Measurements from ENCODE around the gene UGT2B11.
"Not testable (repeated sequence)": the region's sequence is repeated elsewhere in the genome, so short reads cannot be mapped to it uniquely, and the experiment has no call there.

UGT2B11 gene

DNA sequence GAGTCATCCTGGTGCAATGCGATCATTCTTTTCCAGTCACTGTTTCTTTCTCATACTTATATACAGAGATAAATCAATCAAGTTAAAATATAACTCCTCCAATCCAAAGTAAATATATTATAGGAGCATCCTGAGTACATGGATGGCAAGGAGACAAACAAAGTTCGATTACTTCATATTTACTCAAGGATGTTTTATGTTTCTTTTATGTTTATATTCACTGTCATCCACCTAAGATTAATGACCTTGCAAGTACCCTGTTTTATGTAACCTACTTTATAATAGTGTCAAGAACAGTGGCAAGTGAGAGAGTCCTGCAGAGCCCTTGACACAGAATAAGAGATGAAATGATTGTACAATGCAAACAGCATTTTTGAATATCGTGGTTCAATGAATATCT is at the start of gene UGT2B11:
Gene UGT2B11 (minus strand): TSS at position 33 of the 400 bp plus-strand sequence. CDS start 26 bp downstream, at position 7.
- no peak for DNase-seq

DNA sequence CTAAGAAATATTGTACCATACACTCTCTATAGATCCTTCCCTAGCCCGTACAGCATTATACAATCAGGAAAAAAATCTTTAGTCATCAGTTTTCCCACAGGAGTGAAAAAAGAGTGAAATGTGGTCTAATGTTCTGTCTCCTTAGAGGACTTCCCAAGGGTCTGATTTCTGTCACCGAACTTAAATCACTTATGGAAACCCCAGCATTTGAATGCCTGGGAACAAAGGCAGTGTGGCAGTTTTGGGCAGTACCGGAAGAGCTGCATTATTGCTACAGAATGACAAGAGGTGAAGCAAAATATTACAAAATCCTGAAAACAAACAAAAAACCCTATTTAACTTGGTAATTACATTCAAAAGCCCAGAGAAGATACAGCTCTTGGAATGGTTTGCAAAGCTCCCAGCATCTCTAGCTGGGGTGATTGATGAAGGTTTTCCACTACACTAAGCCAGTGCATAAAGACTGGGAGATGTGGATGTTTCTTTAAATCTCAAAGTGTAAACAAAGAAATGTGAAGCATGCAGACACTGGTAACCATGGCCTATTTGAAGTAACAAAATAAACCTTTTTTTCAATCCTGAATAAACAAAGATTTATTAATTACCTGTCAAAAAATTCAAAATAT is 38.7 kb upstream of the UGT2B11 start:
- DNase-seq, result not testable (repeated sequence)

DNA sequence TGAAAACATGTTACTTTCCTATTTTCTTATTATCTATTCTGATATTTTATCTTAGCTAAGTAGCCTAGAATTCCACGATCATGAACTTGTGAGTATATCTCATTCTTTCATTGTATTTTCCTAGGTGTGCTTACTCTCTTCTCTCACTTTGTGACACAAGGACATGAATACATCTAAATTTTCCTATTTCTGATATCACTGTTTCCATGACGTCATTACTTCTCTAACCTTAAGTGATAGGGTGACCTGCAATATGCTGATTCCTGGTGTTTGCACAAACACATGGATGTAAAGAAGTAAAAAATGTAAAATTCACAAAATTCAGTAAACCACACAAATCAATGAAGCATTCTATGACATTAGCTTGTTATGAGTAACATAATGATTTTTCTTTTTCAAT is 36.3 kb upstream of the UGT2B11 start:
- DNase-seq, result not testable (repeated sequence)

DNA sequence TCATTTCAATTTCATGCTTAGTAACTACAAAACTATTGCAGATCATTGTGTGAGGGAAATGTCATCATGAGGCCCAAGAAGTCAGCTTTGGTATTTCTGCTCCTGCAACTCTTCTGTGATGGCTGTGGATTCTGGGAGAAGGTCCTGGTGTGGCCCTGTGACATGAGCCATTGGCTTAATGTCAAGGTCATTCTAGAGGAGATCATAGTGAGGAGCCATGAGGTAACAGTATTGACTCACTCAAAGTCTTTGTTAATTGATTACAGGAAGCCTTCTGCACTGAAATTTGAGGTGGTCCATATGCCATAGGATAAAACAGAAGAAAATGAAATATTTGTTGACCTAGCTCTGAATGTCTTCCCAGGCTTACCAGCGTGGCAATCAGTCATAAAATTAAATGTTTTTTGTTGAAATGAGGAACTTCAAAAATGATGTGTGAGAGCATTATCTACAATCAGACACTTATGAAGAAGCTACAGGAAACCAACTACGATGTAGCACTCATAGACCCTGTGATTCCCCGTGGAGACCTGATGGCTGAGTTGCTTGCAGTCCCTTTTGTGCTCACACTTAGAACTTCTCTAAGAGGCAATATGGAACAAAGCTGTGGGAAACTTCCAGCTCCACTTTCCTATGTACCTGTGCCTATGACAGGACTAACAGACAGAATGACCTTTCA is 28.2 kb upstream of the UGT2B11 start:
- not testable (repeated sequence) for DNase-seq

DNA sequence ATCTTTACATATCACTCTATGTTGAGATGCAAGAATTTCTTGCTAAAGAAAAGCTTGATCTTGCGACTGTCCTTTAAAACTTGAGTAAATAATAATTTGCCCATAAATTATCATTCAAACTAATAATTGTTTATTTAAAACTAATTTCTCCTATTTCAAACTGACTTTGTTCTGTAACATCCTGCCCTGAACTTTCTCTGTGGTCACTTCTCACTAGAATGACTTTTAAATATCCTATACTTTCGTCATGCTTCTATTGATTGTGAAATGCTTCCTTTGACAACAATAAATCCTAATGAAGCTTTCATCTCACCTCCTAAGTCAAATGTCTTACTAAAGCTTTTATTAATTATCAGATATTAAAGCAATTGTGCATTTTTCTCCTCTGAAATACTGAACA is 27.2 kb upstream of the UGT2B11 start:
- DNase-seq, result not testable (repeated sequence)

DNA sequence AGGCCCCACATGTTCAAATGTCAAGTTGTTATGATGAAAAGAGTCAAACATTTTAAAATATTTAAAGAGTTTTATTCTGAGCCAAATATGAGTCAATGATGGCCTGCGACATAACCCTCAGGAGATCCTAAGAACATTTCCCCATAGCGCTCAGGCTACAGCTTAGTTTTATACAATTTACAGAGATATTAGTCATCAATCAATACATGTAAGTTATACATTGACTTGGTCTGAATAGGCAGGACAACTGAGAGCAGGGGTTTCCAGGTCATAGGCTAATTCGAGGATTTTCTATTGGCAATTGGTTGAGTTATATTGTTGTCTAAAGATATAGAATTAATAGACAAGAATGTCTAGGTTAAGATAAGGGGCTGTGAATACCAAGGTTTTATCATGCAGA is 26.2 kb upstream of the UGT2B11 start:
- not testable (repeated sequence) for DNase-seq

DNA sequence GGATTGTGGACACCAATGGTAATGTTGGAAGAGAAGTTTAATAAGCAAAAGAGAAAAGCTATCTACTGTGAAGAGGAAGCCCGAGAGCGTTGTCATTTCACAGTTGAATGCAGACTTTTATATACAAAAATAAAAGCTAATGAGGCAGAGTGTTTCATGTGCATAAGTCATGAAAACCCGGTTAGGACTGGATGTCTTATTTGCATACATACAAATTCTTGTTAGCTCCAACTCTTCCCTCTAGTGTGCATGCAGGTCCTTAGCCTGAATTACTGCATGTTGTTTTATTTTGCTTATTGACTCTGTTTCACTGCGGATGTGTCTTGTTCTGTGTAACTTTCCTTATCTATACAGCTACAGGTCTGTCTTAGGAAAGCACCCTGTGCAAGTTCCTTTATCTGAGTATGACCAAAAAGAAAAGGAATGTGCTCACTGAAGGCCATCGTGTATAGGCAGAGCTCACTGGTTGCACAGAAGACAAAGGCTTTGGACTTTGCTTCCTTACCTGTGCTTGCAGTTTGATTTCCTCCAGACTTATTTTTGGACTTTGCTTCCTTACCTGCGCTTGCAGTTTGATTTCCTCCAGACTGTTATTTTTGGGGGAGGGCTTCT is 25.1 kb upstream of the UGT2B11 start:
- no peak for DNase-seq

DNA sequence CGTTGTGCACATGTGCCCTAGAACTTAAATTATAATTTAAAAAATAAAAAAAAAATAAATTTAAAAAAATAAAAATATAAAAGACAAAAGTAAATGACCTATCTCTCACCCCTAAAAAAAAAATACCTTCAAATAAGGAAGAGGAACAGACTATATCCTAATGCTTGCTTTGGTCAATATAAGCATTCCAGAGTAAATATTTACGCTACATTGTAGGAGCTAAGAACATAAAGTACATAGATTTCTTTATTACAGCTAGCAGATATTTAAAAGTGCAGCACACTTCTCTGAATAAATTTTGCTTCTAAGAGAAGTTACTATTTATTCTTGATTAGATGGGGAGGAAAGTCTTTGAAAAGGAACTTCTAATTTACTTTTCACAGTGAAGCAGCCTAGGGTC is 24.5 kb upstream of the UGT2B11 start:
- DNase-seq, result no peak

DNA sequence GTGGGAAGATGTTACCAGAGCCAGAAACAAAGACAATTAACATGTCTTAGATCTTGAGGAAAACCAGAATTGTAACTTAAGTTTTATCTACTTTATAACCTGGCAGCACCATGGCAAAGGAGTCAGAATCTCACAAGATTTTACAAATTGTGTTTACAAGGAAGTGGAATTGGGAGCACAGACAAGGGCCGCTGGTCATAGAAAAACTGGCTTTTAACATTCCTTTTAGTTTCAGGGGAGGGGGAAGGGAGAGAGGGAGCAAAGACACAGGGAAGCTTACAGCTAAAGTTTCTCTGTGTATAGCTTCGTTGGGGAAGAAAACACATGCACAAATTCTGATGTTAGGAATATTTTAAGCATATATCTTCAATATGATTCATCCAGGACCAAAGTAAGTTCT is 10.3 kb upstream of the UGT2B11 start:
- no peak for DNase-seq

DNA sequence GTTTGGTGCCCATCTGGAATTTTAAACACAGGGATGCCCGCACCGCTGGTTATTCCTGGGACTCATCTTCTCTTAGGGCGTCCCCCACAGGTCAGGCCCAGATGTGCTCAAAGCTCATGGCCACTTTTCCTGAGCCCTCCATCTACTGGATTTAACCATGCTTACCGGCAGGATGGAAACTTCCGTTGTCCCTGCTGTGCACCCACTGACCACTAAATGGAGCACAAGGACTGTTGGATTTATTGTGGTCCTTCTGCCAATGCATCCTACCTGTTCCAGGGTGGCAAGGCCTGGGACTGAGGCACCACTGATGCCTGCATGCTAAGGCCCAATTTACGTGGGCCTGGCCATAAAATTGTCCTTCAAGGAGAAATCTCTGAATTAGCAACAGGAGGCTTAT is 8.7 kb upstream of the UGT2B11 start:
- not testable (repeated sequence) for DNase-seq

DNA sequence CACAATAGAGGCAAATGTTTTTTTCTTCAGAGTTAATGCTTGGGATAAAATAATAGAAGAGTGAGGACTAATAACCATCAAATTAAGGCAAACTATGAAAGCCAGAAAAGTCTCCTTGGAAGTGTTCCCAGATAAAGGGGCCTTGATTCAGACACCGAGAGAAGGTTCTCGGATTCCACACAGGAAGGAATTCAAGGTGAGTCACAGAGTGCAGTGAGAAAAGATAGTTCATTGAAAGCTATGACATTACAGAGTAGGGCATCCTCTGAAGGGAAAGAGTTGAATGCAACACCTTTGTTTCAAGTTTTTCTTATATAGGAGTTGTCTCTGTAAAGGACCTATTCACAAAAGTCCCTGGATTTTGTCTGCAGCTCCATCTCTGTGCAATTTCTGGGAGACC is 3.9 kb upstream of the UGT2B11 start:
- DNase-seq, result not testable (repeated sequence)

DNA sequence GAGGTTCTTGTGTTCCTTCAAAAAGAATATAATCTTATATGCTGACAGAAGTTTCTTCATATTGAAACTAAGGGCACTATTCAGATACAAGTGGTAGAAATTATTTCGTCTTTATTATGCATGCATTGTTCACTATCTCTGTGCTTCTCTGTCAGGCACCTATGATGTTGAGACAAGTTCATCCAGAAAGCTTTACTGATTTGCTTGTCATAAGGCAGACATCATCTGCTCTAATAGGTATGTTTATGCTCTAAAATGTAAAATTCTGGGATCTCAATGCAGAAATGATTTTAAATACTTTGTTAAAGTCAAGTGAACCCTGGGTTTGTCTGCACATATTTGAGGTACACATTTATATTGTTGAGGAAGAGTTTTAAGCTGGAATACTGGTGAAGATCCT is 3.6 kb downstream of the UGT2B11 start:
- no peak for DNase-seq

DNA sequence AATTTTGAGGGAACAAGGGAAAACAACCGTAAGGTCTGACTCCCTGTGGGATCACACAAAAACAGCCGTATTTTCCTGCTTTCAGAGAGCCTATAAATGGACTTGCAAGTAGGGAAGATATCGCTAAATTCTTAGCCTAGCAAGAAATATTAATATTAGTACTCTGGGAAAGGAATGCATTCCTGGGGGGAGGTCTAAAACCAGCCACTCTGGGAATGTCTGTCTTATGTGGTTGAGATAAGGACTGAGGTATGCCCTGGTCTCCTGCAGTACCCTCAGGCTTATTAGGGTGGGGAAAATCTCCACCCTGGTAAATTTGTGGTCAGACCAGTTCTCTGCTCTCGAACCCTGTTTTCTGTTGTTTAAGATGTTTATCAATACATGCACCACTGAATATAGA is 16.0 kb downstream of the UGT2B11 start:
- DNase-seq, result not testable (repeated sequence)

DNA sequence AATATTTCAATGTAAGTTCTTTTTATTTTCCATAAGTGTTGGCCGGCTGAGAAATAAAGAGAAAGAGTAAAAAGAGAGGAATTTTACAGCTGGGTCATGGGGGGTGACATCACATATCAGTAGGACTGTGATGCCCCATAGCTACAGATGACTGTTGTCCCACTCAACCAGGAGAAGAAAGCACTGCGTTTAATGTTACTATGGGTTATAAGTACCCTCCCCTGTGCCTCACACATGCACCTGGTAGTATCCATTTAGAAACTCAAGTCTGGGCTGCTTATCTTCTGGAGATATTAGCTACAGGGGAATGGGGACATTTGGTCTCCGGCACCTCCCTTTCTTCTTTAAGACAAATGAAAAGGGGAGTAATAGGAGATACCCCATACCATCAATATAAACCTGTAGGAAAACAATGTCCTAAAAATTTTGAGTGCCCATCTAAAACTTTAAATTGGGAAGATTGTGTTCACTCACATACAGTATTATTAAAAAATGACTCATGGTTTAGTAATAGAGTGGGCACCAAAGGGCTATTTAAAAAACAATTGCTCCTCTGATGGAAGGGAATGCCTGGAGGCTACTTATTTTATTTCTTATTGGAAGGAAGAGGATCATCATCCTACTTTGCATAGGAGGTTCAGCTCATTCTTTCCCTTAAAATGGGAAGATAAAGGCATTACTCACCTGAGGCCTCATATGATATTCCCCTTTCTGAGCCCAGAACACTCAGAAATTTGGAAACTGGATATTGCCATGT is 18.2 kb downstream of the UGT2B11 start:
- no peak for DNase-seq

DNA sequence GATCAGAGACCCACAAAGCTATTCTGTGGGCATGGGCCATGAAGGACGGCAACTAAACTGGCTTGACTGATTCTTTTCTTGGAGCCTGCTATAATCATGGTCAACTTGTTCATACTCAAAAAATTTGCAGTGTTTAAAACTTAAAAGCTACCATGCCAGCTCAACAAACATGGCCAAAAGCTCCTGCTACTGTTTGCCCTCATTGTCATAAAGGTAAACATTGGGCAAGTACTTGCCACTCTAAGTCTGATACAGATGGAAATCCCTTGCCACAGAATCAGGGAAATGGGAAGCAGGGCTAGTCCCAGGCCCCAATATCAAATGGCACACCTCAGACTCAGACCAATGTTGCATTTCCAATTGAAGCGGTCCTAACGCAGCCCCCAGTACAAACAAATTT is 20.4 kb downstream of the UGT2B11 start:
- no peak for DNase-seq

DNA sequence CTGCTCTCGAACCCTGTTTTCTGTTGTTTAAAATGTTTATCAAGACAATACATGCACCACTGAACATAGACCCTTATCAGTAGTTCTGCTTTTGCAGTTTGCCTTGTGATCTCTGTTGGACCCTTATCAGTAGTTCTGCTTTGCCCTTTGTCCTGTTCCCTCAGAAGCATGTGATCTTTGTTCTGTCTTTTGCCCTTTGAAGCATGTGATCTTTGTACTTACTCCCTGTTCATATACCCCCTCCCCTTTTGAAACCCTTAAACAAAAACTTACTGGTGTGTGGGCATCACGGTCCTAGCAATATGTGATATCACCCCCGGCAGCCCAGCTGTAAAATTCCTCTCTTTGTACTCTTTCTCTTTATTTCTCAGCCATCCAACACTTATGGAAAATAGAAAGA is 22.6 kb downstream of the UGT2B11 start:
- DNase-seq, result not testable (repeated sequence)

DNA sequence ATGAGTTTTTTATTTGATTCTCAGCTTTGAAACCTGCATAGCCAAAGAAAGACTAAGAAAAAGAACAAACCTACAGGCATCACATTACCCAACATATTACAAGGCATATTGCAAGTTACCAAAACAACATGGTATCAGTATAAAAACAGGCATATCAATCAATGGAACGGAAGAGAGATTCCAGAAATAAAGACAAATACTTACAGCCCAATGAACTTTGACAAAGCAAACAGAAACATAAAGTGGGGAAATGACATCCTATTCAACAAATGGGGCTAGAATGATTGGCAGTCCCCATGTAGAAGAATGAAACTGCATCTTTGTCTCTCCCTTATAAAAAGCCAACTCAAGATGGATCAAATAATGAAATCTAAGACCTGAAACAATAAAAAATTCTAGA is 23.9 kb downstream of the UGT2B11 start:
- DNase-seq, result not testable (repeated sequence)

DNA sequence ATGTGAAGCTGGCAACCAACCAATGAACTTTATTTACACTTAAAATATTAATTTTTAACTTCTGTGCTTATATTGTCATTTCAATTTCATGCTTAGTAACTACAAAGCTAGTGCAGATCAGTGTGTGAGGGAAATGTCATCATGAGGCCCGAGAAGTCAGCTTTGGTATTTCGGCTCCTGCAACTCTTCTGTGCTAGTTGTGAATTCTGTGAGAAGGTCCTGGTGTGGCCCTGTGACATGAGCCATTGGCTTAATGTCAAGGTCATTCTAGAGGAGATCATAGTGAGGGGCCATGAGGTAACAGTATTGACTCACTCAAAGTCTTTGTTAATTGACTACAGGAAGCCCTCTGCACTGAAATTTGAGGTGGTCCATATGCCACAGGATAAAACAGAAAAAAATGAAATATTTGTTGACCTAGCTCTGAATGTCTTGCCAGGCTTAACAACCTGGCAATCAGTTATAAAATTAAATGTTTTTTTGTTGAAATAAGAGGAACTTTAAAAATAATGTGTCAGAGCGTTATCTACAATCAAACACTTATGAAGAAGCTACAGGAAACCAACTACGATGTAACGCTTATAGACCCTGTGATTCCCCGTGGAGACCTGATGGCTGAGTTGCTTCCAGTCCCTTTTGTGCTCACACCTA is 32.9 kb downstream of the UGT2B11 start:
- DNase-seq, result not testable (repeated sequence)

DNA sequence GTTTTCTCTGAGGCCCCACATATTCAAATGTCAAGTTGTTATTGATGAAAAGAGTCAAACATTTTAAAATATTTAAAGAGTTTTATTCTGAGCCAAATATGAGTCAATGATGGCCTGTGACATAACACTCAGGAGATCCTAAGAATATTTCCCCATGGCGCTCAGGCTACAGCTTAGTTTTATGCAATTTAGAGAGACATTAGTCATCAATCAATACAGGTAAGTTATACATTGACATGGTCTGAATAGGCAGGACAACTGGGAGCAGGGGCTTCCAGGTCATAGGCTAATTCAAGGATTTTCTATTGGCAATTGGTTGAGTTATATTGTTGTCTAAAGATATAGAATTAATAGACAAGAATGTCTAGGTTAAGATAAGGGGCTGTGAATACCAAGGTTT is 34.7 kb downstream of the UGT2B11 start:
- DNase-seq, result not testable (repeated sequence)

DNA sequence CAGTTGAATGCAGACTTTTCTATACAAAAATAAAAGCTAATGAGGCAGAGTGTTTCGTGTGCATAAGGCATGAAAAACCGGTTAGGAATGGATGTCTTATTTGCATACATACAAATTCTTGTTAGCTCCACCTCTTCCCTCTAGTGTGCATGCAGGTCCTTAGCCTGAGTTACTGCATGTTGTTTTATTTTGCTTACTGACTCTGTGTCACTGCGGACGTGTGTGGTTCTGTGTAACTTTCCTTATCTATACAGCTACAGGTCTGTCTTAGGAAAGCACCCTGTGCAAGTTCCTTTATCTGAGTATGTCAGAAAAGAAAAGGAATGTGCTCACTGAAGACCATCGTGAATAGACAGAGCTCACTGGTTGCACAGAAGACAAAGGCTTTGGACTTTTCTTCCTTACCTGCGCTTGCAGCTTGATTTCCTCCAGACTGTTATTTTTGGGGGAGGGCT is 35.8 kb downstream of the UGT2B11 start:
- DNase-seq, result not testable (repeated sequence)

DNA sequence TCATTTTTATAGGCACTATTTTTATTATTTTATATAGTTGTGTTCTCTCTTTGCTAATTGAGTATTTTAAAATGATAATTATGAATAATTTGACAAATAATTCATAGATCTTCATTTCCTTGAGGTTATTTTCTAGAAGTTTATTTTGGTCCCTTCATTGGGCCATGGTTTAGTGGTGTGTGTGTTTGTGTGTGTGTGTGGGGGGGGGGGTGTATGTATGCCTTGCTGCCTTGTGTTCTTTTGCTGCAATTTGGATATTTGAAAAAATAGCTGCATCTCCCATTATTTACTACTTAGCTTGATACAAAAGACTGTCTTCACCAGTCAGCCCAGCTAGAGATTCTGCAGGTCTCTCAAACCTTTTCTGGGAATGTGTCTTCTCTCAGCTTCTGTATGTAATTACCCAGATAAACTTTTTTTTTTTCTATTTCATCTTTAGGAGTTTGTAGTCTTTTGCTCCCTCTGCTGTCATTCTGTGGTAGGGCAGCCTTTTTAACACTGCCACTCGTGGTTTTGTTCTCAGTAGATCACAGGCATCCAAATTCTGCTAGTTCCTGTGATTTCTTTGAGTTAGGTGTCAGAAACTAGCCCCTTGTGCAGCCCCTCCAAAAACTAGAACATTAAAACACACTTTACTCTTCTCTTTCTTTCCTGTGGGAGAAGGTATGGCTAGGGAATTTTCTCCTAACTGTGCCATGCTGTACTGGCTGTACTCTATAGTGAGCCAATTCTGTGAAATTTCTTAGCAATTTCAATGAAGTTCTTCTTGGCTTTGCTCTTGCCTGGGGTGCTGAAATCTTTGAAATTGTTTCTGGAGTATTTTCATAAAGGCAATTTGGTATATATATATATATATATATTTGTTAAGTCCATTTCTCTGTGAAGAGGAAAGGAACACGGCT is 44.1 kb downstream of the UGT2B11 start:
- DNase-seq, result not testable (repeated sequence)

DNA sequence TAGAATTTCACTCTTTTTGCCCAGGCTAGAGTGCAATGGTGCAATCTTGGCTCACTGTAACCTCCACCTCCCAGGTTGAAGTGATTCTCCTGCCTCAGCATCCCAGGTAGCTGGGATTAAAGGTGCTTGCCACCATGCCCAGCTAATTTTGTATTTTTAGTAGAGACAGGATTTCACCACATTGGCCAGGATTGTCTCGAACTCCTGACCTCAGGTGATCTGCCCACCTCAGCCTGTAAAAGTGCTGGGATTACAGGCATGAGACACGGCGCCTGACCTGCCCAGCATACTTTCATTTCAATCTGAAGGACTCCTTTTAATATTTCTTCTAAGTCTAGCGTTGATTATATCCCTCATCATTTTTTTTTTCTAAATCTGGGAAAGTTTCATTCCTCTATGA is 45.4 kb downstream of the UGT2B11 start:
- not testable (repeated sequence) for DNase-seq

Data from activated T-cell treated with anti-CD3 and anti-CD28 coated beads for 4 hours (primary cell).